Fibroblast of peridontal ligament (primary cell): Measurements from ENCODE around the gene LRMDA.
"Not testable (repeated sequence)": the region's sequence is repeated elsewhere in the genome, so short reads cannot be mapped to it uniquely, and the experiment has no call there.

ENCODE experiments used
- DNase-seq: peaks from one replicate; pipeline ENCODE4 v3.0.0-alpha.2; 2010; ENCODE audit errors: extremely low read depth

Gene LRMDA

GRCh38 chr10:75505840-75506506 lies 74.5 kb downstream of the LRMDA start:
- no peak for DNase-seq

- DNase-seq = no peak
Observed at GRCh38 chr10:75506930-75507329, 75.5 kb downstream of the LRMDA start.

GRCh38 chr10:75507469-75507868 lies 76.0 kb downstream of the LRMDA start:
- no peak for DNase-seq

GRCh38 chr10:75508239-75508813 lies 76.9 kb downstream of the LRMDA start:
- no peak for DNase-seq

- DNase-seq = no peak
Observed at GRCh38 chr10:75508814-75509306, 77.4 kb downstream of the LRMDA start.

GRCh38 chr10:75509706-75510105 lies 78.3 kb downstream of the LRMDA start:
- no peak for DNase-seq

- no peak for DNase-seq
Observed at GRCh38 chr10:75511011-75511410, 79.6 kb downstream of the LRMDA start.

GRCh38 chr10:75512203-75512933 lies 80.9 kb downstream of the LRMDA start:
- peak; percentile 10 for DNase-seq

- DNase-seq = no peak
Observed at GRCh38 chr10:75513292-75513885, 82.0 kb downstream of the LRMDA start.

- DNase-seq = no peak
Observed at GRCh38 chr10:75514830-75515229, 83.4 kb downstream of the LRMDA start.

GRCh38 chr10:75516154-75516553 lies 84.7 kb downstream of the LRMDA start:
- DNase-seq = not testable (repeated sequence)

- not testable (repeated sequence) for DNase-seq
Observed at GRCh38 chr10:75519213-75519612, 87.8 kb downstream of the LRMDA start.

- DNase-seq = not testable (repeated sequence)
Observed at GRCh38 chr10:75521194-75521829, 89.9 kb downstream of the LRMDA start.

GRCh38 chr10:75525067-75525466 lies 93.6 kb downstream of the LRMDA start:
- no peak for DNase-seq

- DNase-seq = no peak
Observed at GRCh38 chr10:75525646-75526045, 94.2 kb downstream of the LRMDA start.

- DNase-seq = no peak
Observed at GRCh38 chr10:75527542-75527941, 96.1 kb downstream of the LRMDA start.

- DNase-seq = no peak
Observed at GRCh38 chr10:75528392-75528791, 97.0 kb downstream of the LRMDA start.

- DNase-seq = no peak
Observed at GRCh38 chr10:75530299-75530698, 98.9 kb downstream of the LRMDA start.

GRCh38 chr10:75531571-75532031 lies 100.2 kb downstream of the LRMDA start:
- no peak for DNase-seq

- DNase-seq = no peak
Observed at GRCh38 chr10:75532253-75532924, 101.0 kb downstream of the LRMDA start.

- no peak for DNase-seq
Observed at GRCh38 chr10:75538144-75538543, 106.7 kb downstream of the LRMDA start.
